H1 (cell line): Measurements from ENCODE around the gene FOSL1. TPM values are rescaled to one million over a fixed set of nuclear protein-coding genes. Genes with fewer than 3 reads are reported as not detected.

Source experiments
- ASH2L ChIP-seq: fragments of 200-600, 300-600 bp; sonication (generic); IDR thresholded peaks from one replicate; pipeline ENCODE4 v1.7.1; 2017; ENCODE audit warnings: low read length
- BACH1 ChIP-seq: IDR thresholded peaks from 2 replicates; pipeline ENCODE4 v1.6.1; 2012; ENCODE audit warnings: low read length, improper control_type of control experiment
- CHD2 ChIP-seq: IDR thresholded peaks from 2 replicates; pipeline ENCODE4 v1.6.1; 2012; ENCODE audit warnings: low read length, improper control_type of control experiment
- CTCF ChIP-seq, 3 experiments: IDR thresholded peaks; 1 replicate in 2 of 3; 2 replicates in 1 of 3; pipeline versions ENCODE4 v1.5.1 to v1.6.1; 2011; ENCODE audit warnings: low read length in 3 of 3, mild to moderate bottlenecking in 3 of 3, inconsistent platforms in 2 of 3, low read depth in 1 of 3, moderate library complexity in 1 of 3; ENCODE audit not compliant: insufficient read depth in 1 of 3; ENCODE audit errors: control extremely low read depth in 1 of 3
- GTF2F1 ChIP-seq: IDR thresholded peaks from 2 replicates; pipeline ENCODE4 v1.6.1; 2012; ENCODE audit warnings: low read depth, low read length, improper control_type of control experiment, borderline replicate concordance
- HDAC2 ChIP-seq, 2 experiments: fragments of 300-600 bp in 1 of 2; sonication (generic) in 1 of 2; IDR thresholded peaks; 2 replicates each; pipeline ENCODE4 v1.6.1; 2011 to 2012; ENCODE audit warnings: low read depth in 2 of 2, low read length in 2 of 2, mild to moderate bottlenecking in 2 of 2, moderate library complexity in 2 of 2, borderline replicate concordance in 1 of 2, inconsistent platforms in 1 of 2
- KDM1A ChIP-seq: fragments of 200-600, 300-600 bp; sonication (generic); IDR thresholded peaks from 2 replicates; pipeline ENCODE4 v1.7.1; 2016; ENCODE audit warnings: mild to moderate bottlenecking, low read length, borderline replicate concordance
- KDM4A ChIP-seq: IDR thresholded peaks from one replicate; pipeline ENCODE4 v1.7.1; 2012; ENCODE audit warnings: low read depth, mild to moderate bottlenecking, moderate library complexity, low read length, inconsistent platforms; ENCODE audit not compliant: severe bottlenecking
- POU5F1 ChIP-seq: IDR thresholded peaks from 2 replicates; pipeline ENCODE4 v1.6.1; 2011; ENCODE audit warnings: low read depth, mild to moderate bottlenecking, low read length, moderate library complexity
- SIX5 ChIP-seq: IDR thresholded peaks from 2 replicates; pipeline ENCODE4 v1.6.1; 2011; ENCODE audit warnings: mild to moderate bottlenecking, low read depth, low read length
- SP2 ChIP-seq: IDR thresholded peaks from 2 replicates; pipeline ENCODE4 v1.6.1; 2012; ENCODE audit warnings: mild to moderate bottlenecking, low read length, inconsistent platforms
- TAF7 ChIP-seq: optimal IDR thresholded peaks from 2 replicates; pipeline ENCODE3; 2011; ENCODE audit warnings: low read depth, mild to moderate bottlenecking, inconsistent platforms, low read length, moderate library complexity, borderline replicate concordance
- TBP ChIP-seq: IDR thresholded peaks from 2 replicates; pipeline ENCODE4 v1.6.1; 2011; ENCODE audit warnings: low read depth, low read length, improper control_type of control experiment
- YY1 ChIP-seq: IDR thresholded peaks from 2 replicates; pipeline ENCODE4 v1.6.1; 2011; ENCODE audit warnings: low read depth, mild to moderate bottlenecking, low read length
- polyA plus RNA-seq, 7 experiments: library from polyadenylated mRNA; depleted of rRNA in 3 of 7; stranded (reverse) in 5 of 7; unstranded in 2 of 7; fragments of >200 nt in 5 of 7; fragments of 200-250 nt in 2 of 7; gene quantifications; 1 replicate in 5 of 7; 2 replicates in 1 of 7; 4 replicates in 1 of 7; pipeline versions ENCODE4 v1.2.1 to v1.2.3, GENCODE V29; 2011 to 2013; ENCODE audit warnings: missing spikeins in 2 of 7, mixed read lengths in 2 of 7
- total RNA-seq: library from RNA; stranded (reverse); fragmentation: NEBNext Ultra II Directional; extraction: Animal tissue kit (Norgen Biotek cat#: 25700); gene quantifications from 2 replicates; pipeline ENCODE4 v1.2.1, GENCODE V29; 2021

The FOSL1 gene
- total and polyA plus RNA-seq, 2 of the 8 experiments (the other 6 are each of a cell fraction or from before 2014, with no cell fraction given) = 6.3 to 7.2 TPM

GRCh38 chr11:65891219-65892136, 8.7 kb downstream of the FOSL1 start (continued):
- TF ChIP-seq BACH1 (0 out of 2 replicates have a peak, but pooled peaks have one; percentile 15), HDAC2 (IDR thresholded peaks at IDR 0.05; ENCODE audit: borderline replicate concordance in 1 of 2, low read depth in 2 of 2, low read length in 2 of 2) (0 out of 4 replicates have a peak, but pooled peaks of 1 of the 2 experiments have one; percentile 45), KDM1A (no peak), SIX5 (no peak), SP2 (no peak), GTF2F1 (no peak), KDM4A (no peak), TAF7 (peak; percentile 40), ASH2L (no peak), YY1 (no peak), POU5F1 (no peak), CHD2 (no peak), TBP (no peak; the same call in 1 of the 2 replicates), CTCF (IDR thresholded peaks at IDR 0.05; ENCODE audit: control extremely low read depth in 1 of 3, insufficient read depth in 1 of 3, low read depth in 1 of 3, low read length in 3 of 3) (peak in 2 of 3 experiments; percentile 49 to 52; a peak in 3 of 4 replicates)
